B cell (primary cell): ENCODE results near the gene ACSBG1.

Source experiments
- CTCF ChIP-seq: fragments of 200-600 bp; IDR thresholded peaks from one replicate; pipeline ENCODE4 v1.8.0; 2022; ENCODE audit warnings: antibody characterized with exemption, mild to moderate bottlenecking
- EZH2 ChIP-seq: IDR thresholded peaks from 2 replicates; pipeline ENCODE4 v1.6.1; 2012; ENCODE audit warnings: borderline replicate concordance, low read depth, mild to moderate bottlenecking, moderate library complexity, low read length; ENCODE audit not compliant: insufficient read depth, poor library complexity, severe bottlenecking

DNA sequence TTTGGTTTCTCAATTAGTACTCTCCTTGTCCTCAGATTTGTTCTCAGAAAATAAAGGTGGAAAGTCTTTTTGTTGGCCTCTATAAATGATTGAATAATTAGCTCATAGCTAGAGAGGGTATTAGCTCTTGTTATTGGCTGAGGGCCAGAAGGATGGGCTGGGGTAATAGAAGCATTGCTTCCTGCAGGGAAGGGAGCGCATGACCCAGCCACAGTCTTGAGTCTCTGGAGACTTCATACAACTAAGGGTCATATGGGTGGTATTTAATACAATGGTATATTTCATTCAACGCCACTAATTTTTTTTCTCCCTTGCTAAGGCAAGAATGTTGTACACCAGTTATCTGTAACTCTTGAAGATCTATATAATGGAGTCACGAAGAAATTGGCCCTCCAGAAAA lies 38.4 kb upstream of the ACSBG1 start:
- no peak for TF ChIP-seq EZH2
- no peak for TF ChIP-seq CTCF
